Measurements from ENCODE around the gene SPCS3. TPM values are rescaled to one million over a fixed set of nuclear protein-coding genes. Genes with fewer than 3 reads are reported as not detected.
A peak's percentile ranks its signal among the peaks of the same experiment; 100 is the strongest.
"Not testable (repeated sequence)": the region's sequence is repeated elsewhere in the genome, so short reads cannot be mapped to it uniquely, and the experiment has no call there.

SPCS3 gene
- total and polyA plus RNA-seq, 2 donors = 47.3 to 192 TPM

- WGBS = 68% methylated on average over 7 of the region's 7 CpGs
- no peak overlapping the region for H3K4me3 ChIP-seq (ENCODE audit: low read depth, low read length)
- no peak for DNase-seq (ENCODE audit: extremely low spot score)
- H3K36me3 ChIP-seq (ENCODE audit: insufficient read depth) = no peaks in the 10 kb centered on the region
- no peaks in the 10 kb centered on the region for H3K4me1 ChIP-seq (ENCODE audit: insufficient read depth)
- no peak overlapping the region for H3K27ac ChIP-seq (ENCODE audit: low read depth)
These were observed 6.0 kb upstream of the SPCS3 start for GRCh38 chr4:176313596-176314336.

GRCh38 chr4:176319151-176319703 lies 539 bp upstream of the SPCS3 start:
- 2% methylated on average over 13 of the region's 13 CpGs for WGBS
- H3K27ac ChIP-seq (ENCODE audit: low read depth) = peak overlapping the region; percentile 90
- DNase-seq (ENCODE audit: extremely low spot score) = no peak
- no peaks in the 10 kb centered on the region for H3K36me3 ChIP-seq (ENCODE audit: insufficient read depth)
- H3K4me1 ChIP-seq (ENCODE audit: insufficient read depth) = no peaks in the 10 kb centered on the region
- peak overlapping the region; percentile 56 for H3K4me3 ChIP-seq (ENCODE audit: low read depth, low read length)

- H3K27ac ChIP-seq (ENCODE audit: low read depth) = peak overlapping the region; percentile 99
- peak; percentile 35 for DNase-seq (ENCODE audit: extremely low spot score)
- under 1% methylated on average over 44 of the region's 44 CpGs for WGBS
- H3K4me1 ChIP-seq (ENCODE audit: insufficient read depth) = no peaks in the 10 kb centered on the region
- no peaks in the 10 kb centered on the region for H3K36me3 ChIP-seq (ENCODE audit: insufficient read depth)
- H3K4me3 ChIP-seq (ENCODE audit: low read depth, low read length) = peak overlapping the region; percentile 97
These were observed 692 bp downstream of the SPCS3 start for GRCh38 chr4:176320340-176320975.

GRCh38 chr4:176320976-176321361 lies 1.2 kb downstream of the SPCS3 start:
- no peak for DNase-seq (ENCODE audit: extremely low spot score)
- Histone ChIP-seq H3K4me3 (ENCODE audit: low read depth, low read length) (peak overlapping the region; percentile 97), H3K4me1 (ENCODE audit: insufficient read depth) (no peaks in the 10 kb centered on the region), H3K27ac (ENCODE audit: low read depth) (peak overlapping the region; percentile 99), H3K36me3 (ENCODE audit: insufficient read depth) (no peaks in the 10 kb centered on the region)
- under 1% methylated on average over 6 of the region's 6 CpGs for WGBS

- peak overlapping the region; percentile 97 for H3K4me3 ChIP-seq (ENCODE audit: low read depth, low read length)
- H3K27ac ChIP-seq (ENCODE audit: low read depth) = no peak overlapping the region
- no peaks in the 10 kb centered on the region for H3K36me3 ChIP-seq (ENCODE audit: insufficient read depth)
- no peaks in the 10 kb centered on the region for H3K4me1 ChIP-seq (ENCODE audit: insufficient read depth)
- WGBS = 45% methylated on average over 5 of the region's 5 CpGs
- DNase-seq (ENCODE audit: extremely low spot score) = no peak
These were observed 1.8 kb downstream of the SPCS3 start for GRCh38 chr4:176321589-176321988.

GRCh38 chr4:176323511-176324160 lies 3.9 kb downstream of the SPCS3 start:
- no peaks in the 10 kb centered on the region for H3K4me1 ChIP-seq (ENCODE audit: insufficient read depth)
- 71% methylated on average over 3 of the region's 3 CpGs for WGBS
- no peak for DNase-seq (ENCODE audit: extremely low spot score)
- H3K36me3 ChIP-seq (ENCODE audit: insufficient read depth) = no peaks in the 10 kb centered on the region
- no peak overlapping the region for H3K27ac ChIP-seq (ENCODE audit: low read depth)
- H3K4me3 ChIP-seq (ENCODE audit: low read depth, low read length) = no peak overlapping the region

GRCh38 chr4:176324876-176325275 lies 5.1 kb downstream of the SPCS3 start:
- not testable (repeated sequence) for H3K36me3 ChIP-seq (ENCODE audit: insufficient read depth); H3K4me3 ChIP-seq (ENCODE audit: low read depth, low read length); H3K27ac ChIP-seq (ENCODE audit: low read depth); H3K4me1 ChIP-seq (ENCODE audit: insufficient read depth); DNase-seq (ENCODE audit: extremely low spot score)
- 83% methylated on average over 8 of the region's 8 CpGs for WGBS

- no peak overlapping the region for H3K4me3 ChIP-seq (ENCODE audit: low read depth, low read length)
- no peaks in the 10 kb centered on the region for H3K4me1 ChIP-seq (ENCODE audit: insufficient read depth)
- no peak for DNase-seq (ENCODE audit: extremely low spot score)
- H3K27ac ChIP-seq (ENCODE audit: low read depth) = no peak overlapping the region
- 73% methylated on average over 3 of the region's 3 CpGs for WGBS
- H3K36me3 ChIP-seq (ENCODE audit: insufficient read depth) = peaks cover 2% of the 10 kb centered on the region
These were observed 13.3 kb downstream of the SPCS3 start for GRCh38 chr4:176333076-176333475.

- H3K4me1 ChIP-seq (ENCODE audit: insufficient read depth) = no peaks in the 10 kb centered on the region
- DNase-seq (ENCODE audit: extremely low spot score) = no peak
- H3K4me3 ChIP-seq (ENCODE audit: low read depth, low read length) = no peak overlapping the region
- H3K36me3 ChIP-seq (ENCODE audit: insufficient read depth) = peaks cover 2% of the 10 kb centered on the region
- 79% methylated on average over 5 of the region's 5 CpGs for WGBS
- H3K27ac ChIP-seq (ENCODE audit: low read depth) = no peak overlapping the region
These were observed 14.3 kb downstream of the SPCS3 start for GRCh38 chr4:176334066-176334465.

- H3K27ac ChIP-seq (ENCODE audit: low read depth) = no peak overlapping the region
- 84% methylated on average over 1 of the region's 1 CpG for WGBS
- peaks cover 2% of the 10 kb centered on the region for H3K36me3 ChIP-seq (ENCODE audit: insufficient read depth)
- no peaks in the 10 kb centered on the region for H3K4me1 ChIP-seq (ENCODE audit: insufficient read depth)
- DNase-seq (ENCODE audit: extremely low spot score) = no peak
- H3K4me3 ChIP-seq (ENCODE audit: low read depth, low read length) = no peak overlapping the region
These were observed 15.7 kb downstream of the SPCS3 start for GRCh38 chr4:176335421-176335820.

- no peak overlapping the region for H3K27ac ChIP-seq (ENCODE audit: low read depth)
- no peak for DNase-seq (ENCODE audit: extremely low spot score)
- 21% methylated on average over 3 of the region's 3 CpGs for WGBS
- no peak overlapping the region for H3K4me3 ChIP-seq (ENCODE audit: low read depth, low read length)
- H3K36me3 ChIP-seq (ENCODE audit: insufficient read depth) = no peaks in the 10 kb centered on the region
- H3K4me1 ChIP-seq (ENCODE audit: insufficient read depth) = no peaks in the 10 kb centered on the region
These were observed 20.4 kb downstream of the SPCS3 start for GRCh38 chr4:176339936-176340761.

GRCh38 chr4:176340871-176341685 lies 21.3 kb downstream of the SPCS3 start:
- peak; percentile 42 for DNase-seq (ENCODE audit: extremely low spot score)
- no peak overlapping the region for H3K4me3 ChIP-seq (ENCODE audit: low read depth, low read length)
- WGBS = 43% methylated on average over 8 of the region's 8 CpGs

More at GRCh38 chr4:176340871-176341685, 21.3 kb downstream of the SPCS3 start:
- Histone ChIP-seq H3K4me1 (ENCODE audit: insufficient read depth) (no peaks in the 10 kb centered on the region), H3K27ac (ENCODE audit: low read depth) (no peak overlapping the region), H3K36me3 (ENCODE audit: insufficient read depth) (no peaks in the 10 kb centered on the region)

Data from urinary bladder (tissue), 4 donors.